GM12872 (cell line): ENCODE data around the gene CCR9.

Experiments
- CTCF ChIP-seq: IDR thresholded peaks from 3 replicates; pipeline ENCODE4 v1.5.1; 2011; ENCODE audit warnings: low read depth, mild to moderate bottlenecking, low read length, moderate library complexity; ENCODE audit not compliant: insufficient read depth

CCR9 gene

DNA sequence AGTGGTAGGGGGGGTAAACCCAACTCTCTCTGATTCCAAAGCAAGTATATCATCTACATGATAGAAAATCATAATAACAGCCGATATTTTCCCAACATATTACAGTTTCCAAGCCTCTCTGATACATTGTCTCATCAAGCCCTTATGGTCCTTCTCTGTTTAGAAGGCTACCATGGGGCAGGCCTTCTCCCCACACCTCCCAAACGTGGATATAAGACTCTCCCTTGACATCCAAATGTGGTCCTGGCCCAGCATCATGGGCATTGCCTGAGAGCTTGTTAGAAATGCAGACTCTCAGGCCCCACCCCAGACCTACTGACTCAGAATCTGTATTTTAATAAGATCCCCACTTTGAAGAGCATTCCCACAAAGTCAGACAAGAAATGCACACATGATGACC, 17.7 kb upstream of the CCR9 start:
- TF ChIP-seq CTCF, result no peak

DNA sequence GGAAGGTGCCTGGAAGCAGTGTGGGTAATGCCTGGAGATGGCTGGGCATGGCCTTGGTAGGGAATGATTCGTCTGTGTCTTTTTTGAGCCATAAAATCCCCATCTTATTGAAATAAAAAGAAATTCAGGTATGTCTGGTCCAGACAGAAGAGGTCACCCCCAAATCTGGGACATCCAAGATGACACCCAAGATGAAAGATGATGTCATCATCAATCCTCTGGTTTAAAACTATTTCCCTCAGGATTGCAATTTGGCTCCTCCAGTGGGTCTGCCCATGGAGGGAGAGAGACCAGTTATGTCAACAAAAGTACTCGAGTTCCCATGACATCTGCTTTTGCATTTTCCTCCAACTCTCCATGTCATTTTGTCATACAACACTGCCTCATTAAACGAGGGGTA, 16.7 kb upstream of the CCR9 start:
- no peak for TF ChIP-seq CTCF

GRCh38 chr3:45870099-45870498, 16.2 kb upstream of the CCR9 start:
- no peak for TF ChIP-seq CTCF

- TF ChIP-seq CTCF, result no peak
Observed at GRCh38 chr3:45871780-45872179, 14.6 kb upstream of the CCR9 start.

- no peak for TF ChIP-seq CTCF
Observed at GRCh38 chr3:45872569-45872968, 13.8 kb upstream of the CCR9 start.

DNA sequence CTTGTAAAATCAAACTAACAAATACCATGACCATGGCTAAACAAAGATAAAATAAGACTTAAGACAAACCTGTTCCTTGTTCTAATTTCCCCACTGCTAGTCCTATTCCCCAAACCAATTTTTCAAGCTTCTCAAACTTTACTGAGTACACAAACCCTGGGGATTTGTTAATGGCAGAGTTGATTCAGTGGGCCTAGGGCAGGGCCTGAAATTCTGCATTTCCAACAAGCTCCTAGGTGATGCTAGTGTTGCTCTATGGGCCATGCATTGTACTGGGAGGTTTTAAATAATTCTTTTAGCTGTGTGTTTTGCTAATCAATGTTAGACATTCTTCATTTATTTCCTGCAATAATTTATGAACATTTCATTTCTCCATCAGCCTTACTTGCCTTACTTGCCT, 13.3 kb upstream of the CCR9 start:
- TF ChIP-seq CTCF, result no peak

DNA sequence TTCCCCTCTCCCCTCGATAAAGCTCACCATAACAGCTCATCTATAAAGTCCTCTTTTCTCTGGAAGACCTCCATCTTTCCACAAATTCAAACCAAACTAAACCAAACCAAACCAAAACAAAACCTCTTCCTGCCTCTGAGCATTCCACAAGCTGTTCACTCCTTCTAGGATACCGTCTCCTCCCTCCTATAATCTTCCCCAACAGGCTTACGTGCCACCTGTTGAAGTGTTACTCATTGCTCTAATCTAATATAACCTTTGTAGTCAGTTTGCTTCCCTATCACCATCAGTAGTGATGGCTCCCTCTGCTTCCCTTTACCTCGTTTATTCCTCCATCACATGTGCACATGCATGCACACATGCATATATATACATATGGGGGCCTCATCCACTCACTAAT, 12.7 kb upstream of the CCR9 start:
- TF ChIP-seq CTCF, result no peak
